ENCODE measurements around the gene TRMT10C.
"Not testable (repeated sequence)": the region's sequence is repeated elsewhere in the genome, so short reads cannot be mapped to it uniquely, and the experiment has no call there.

Gene TRMT10C

DNA sequence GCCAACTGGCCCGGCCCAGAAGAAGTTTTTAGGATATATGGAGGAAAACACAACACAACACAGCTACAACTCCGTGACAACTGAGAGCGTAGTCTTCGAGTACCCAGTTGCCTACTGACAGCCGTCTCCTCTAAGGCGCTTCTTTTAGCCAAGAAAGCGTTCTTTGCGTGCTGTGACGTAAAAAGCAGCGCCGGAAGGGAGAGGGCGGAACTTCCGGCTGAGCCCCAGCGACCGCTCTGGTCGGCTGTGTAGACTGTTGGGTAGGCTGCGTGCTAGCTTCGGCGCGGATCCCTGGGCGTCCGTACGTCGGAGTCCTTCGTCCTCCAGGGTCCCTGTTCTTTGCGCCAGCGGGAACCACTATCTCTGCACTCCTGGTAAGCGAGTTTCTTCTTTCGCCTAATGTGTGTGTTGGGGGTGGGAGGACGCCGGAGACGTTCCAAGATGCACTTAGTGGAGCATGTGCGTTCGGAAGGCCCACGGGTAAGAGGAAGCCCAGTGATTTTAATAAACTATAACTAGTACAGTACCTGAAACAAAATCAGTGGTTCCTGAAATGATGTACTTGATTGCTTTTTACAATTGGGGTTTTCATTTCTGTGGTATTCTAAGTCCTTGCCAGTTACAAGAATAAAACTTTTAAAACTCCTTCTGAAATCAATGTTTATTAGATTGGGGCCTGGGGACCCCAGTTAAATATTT lies at the start of gene TRMT10C:
Gene TRMT10C (plus strand): TSS at position 239 of the 699 bp plus-strand sequence. CDS start 2,914 bp downstream, outside the sequence.
- peak; percentile 87 to 95 (median 93) for DNase-seq

DNA sequence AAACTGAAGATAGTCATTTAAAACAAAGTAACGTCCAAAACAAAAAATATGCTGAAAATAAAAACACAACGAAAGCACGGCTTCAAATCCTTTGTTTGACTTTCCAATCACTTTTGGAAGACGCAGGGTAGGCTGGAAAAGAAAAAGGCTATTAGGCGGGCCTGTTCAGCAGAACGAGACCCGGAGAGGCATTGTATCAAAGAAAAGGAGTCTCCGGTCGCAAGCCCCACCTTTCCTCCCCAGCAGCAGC lies 49.3 kb upstream of the TRMT10C start:
- DNase-seq, result no peak

GRCh38 chr3:101512646-101513418 lies 48.8 kb upstream of the TRMT10C start, which contains the start of gene SENP7:
SENP7 (minus strand) TSS chr3:101513212; CDS start chr3:101513130, 82 bp downstream.
- DNase-seq, result peak; percentile 82 to 94 (median 85)

DNA sequence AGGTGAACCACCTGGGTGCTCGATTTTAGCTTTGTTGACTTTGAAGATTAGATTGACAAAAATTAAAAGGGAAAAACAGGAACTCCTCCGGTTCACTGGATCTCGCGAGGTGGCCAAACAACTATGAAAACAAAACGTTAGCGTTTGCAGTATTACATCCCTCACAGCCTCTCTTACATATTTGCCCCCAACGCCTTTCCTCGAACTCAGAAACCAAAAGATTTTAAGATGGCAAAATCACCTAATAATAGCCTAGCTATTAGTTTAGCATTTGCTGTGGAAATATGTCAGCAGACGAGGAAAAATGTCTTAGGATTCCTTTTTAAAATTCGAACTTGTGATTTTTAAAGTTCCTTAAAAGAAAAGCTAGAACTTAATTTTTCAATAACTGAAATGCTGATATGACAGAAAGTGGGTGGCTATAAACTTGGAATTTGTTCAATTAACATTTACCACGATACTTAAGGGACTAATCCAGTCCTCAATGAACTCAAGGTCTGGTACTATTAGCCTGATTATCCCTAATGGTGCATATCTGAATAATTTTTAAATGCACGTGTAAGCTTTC lies 48.2 kb upstream of the TRMT10C start:
- DNase-seq, result no peak

- DNase-seq, result no peak
Observed at GRCh38 chr3:101518421-101518871, 43.2 kb upstream of the TRMT10C start.

GRCh38 chr3:101519685-101520365 lies 41.8 kb upstream of the TRMT10C start:
- DNase-seq, result no peak

GRCh38 chr3:101521211-101521701 lies 40.4 kb upstream of the TRMT10C start:
- peak in 1 of 3 experiments; percentile 22 for DNase-seq

DNA sequence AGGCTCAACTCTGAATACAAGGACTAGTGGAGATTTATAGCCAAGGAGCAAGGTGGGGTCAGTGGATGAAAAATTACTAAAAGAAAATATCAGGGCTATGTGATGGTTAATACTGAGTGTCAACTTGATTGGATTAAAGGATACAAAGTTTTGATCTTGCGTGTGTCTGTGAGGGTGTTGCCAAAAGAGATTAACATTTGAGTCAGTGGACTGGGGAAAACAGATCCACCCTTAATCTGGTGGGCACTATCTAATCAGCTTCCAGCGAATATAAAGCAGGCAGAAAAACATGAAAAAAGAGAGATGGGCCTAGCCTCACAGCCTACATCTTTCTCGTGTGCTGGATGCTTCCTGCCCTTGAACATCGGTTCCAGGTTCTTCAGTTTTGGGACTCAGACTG lies 34.2 kb upstream of the TRMT10C start:
- DNase-seq, result no peak

DNA sequence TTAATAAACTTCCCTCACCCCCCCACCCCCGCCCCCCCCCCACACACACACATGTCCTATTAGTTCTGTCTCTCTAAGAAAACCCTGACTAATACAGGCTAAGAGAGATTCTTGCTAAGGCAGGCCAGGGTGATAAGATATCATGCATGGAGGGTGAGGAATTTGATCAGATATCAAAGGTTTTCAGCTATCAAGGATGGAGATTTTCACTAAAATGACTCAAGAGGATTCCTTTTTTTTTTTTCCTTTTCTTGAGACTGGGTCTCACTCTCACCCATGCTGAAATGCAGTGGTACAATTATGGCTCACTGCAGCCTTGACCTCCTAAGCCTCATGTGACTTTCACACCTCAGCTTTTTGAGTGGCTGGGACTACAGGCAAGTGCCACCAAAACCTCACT lies 33.8 kb upstream of the TRMT10C start:
- no peak for DNase-seq

DNA sequence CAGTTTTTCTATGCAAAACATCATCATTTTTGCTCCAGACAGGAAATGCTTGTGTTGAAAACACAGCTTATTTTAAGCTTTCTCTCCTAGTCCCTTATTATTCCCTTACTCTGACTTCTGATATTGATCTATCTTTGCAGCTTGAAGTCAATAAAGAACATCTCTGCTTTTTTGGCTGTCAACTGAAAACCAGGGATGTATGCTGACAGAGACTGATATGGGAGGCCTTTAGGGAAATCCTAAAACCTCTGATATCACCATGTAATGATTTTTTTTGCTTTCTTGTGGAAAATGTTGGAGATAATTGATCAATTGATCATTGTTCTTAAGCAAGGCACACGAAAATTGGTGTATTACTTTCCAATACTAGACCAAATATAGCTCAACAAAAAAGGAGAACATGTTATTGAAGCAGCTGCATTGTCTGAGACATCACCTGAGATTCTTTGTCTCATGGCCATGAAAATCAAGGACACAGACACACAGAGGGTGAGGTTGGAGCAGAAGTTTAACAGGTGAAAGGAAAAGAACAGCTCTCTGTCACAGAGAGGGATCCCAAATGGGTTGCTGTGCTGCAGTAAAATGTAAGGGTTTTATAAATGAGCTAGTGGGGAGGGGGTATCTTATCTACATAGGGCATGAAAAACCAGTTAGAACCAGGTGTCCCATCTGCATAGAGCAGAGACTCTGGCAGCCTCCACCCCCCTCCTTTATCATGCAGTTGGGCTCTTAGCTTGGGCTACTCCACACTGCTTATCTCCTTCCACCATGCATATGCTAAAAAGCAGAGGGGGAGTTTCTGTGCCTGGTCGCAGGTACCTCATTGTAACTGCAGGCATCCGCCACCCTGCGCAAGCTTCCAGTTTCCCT lies 31.6 kb upstream of the TRMT10C start:
- no peak for DNase-seq

DNA sequence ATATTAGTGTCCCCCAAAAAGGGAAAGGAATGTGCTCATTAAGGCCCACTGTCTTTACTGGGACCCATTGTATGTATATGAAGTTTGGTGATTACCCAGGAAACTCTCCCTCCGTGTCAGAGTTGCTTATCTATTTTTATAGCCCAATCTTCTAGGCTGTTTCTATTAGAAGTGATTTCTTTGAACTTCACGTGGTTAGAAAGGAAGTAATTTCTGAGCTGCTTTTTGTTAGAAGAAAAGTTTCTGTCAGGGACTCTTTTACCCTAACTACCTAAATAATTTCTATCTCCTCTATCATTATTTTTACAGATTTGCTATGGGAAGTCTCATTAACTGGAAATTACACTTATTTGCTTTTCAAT lies 31.0 kb upstream of the TRMT10C start:
- DNase-seq, result no peak

GRCh38 chr3:101531473-101532086 lies 30.1 kb upstream of the TRMT10C start:
- no peak for DNase-seq

GRCh38 chr3:101532783-101533602 lies 28.7 kb upstream of the TRMT10C start:
- no peak for DNase-seq

DNA sequence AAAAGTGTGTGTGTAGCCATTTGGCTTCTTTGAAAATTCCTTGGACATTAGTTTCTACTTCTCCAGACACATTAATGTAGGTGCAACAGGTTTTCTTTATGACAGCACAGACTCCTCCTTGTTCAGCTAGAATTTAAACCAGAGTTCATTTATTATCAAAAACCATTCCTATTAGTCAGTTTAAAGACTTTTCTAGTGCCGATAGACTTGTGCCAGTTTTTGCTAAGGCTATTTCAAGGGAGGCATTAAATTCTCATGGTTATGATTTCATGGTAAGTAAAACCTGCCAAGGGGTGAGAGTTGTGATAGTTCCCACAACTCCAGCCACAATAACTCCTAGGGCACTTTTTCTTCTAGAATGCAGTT lies 28.1 kb upstream of the TRMT10C start:
- no peak for DNase-seq

DNA sequence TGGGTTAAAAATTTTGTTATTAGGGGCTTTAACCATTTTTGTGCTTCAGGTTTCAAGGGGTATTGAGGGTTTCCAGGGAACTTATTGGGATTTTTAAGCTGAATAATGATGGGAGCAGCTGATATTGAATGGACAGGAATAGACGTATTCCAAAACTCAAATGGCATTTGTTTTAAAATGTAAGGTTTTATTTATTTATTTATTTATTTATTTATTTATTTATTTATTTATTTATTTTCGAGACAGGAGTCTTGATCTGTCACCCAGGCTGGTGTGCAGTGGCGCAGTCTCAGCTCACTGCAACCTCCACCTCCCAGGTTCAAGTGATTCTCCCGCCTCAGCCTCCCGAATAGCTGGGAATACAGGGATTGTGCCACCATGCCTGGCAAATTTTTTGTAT lies 26.4 kb upstream of the TRMT10C start:
- no peak for DNase-seq

- DNase-seq, result no peak
Observed at GRCh38 chr3:101536266-101536665, 25.4 kb upstream of the TRMT10C start.

DNA sequence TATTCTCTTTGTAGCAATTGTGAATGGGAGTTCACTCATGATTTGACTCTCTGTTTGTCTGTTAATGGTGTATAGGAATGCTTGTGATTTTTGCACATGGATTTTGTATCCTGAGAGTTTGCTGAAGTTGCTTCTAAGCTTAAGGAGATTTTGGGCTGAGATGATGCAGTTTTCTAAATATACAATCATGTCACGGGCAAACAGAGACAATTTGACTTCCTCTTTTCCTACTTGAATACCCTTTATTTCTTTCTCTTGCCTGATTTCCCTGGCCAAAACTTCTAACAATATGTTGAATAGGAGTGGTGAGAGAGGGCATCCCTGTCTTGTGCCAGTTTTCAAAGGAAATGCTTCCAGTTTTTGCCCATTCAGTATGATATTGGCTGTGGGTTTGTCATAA lies 24.7 kb upstream of the TRMT10C start:
- not testable (repeated sequence) for DNase-seq

- DNase-seq, result no peak
Observed at GRCh38 chr3:101542957-101543356, 18.7 kb upstream of the TRMT10C start.

DNA sequence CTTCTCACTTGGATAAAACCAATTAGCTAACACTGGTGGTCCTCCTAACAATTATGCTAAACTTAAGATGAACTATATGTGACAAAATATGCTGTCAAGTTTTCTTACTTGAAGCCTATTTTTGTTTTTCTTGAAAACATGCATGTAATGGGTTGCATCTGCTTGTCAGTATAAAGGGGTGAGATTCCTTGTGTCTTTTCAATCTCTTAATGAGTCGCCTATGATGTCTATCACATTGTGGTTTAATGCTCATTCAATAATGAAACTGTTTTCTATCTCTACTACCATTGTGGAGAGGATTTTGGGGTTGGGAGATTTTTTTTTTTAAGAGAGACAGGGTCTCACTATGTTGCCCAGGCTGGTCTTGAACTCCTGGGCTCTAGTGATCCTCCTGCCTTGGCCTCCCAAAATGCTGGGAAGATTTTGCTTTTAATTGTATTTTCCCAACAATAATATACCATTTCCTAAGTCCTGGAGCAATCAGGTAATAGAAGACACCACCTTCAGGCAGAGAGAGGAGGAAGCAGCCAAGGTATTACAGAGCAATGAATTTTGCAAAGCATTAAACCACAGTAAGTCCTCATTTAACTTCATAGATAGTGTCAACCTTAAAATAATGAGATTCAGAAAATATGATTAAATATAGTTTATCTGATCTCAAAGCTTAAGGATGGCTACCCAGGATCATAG lies 17.4 kb upstream of the TRMT10C start:
- no peak for DNase-seq

- DNase-seq, result no peak
Observed at GRCh38 chr3:101548527-101549105, 13.1 kb upstream of the TRMT10C start.
